Breast epithelium (tissue), 3 donors: ENCODE measurements around the gene RHOBTB1.

Experiments
- CTCF ChIP-seq, 3 donors: fragments of 450-650 bp; IDR thresholded peaks; one replicate each; pipeline ENCODE4 v1.5.1; 2016 to 2017; ENCODE audit warnings: antibody characterized with exemption in 3 of 3, mild to moderate bottlenecking in 3 of 3, moderate library complexity in 3 of 3
- POLR2A ChIP-seq: fragments of 450-650 bp; IDR thresholded peaks from one replicate; pipeline ENCODE4 v1.6.1; 2016; ENCODE audit warnings: antibody characterized with exemption, mild to moderate bottlenecking, moderate library complexity
- POLR2AphosphoS5 ChIP-seq, 3 donors: sonication (generic); formaldehyde crosslinking; IDR thresholded peaks; one replicate each; pipeline ENCODE4 v1.6.1; 2017; ENCODE audit warnings: antibody characterized with exemption in 3 of 3

GRCh38 chr10:60878224-60878623, 65.8 kb downstream of the RHOBTB1 start:
- TF ChIP-seq CTCF (IDR thresholded peaks at IDR 0.05), result no peak
- no peak for TF ChIP-seq POLR2AphosphoS5 (IDR thresholded peaks at IDR 0.05)
- TF ChIP-seq POLR2A, result no peak
